Measurements from ENCODE around the gene PSMG4. TPM values are rescaled to one million over a fixed set of nuclear protein-coding genes. Genes with fewer than 3 reads are reported as not detected.

The PSMG4 gene
- total RNA-seq, 1 experiment from 2014 or later: 36.9 TPM

DNA sequence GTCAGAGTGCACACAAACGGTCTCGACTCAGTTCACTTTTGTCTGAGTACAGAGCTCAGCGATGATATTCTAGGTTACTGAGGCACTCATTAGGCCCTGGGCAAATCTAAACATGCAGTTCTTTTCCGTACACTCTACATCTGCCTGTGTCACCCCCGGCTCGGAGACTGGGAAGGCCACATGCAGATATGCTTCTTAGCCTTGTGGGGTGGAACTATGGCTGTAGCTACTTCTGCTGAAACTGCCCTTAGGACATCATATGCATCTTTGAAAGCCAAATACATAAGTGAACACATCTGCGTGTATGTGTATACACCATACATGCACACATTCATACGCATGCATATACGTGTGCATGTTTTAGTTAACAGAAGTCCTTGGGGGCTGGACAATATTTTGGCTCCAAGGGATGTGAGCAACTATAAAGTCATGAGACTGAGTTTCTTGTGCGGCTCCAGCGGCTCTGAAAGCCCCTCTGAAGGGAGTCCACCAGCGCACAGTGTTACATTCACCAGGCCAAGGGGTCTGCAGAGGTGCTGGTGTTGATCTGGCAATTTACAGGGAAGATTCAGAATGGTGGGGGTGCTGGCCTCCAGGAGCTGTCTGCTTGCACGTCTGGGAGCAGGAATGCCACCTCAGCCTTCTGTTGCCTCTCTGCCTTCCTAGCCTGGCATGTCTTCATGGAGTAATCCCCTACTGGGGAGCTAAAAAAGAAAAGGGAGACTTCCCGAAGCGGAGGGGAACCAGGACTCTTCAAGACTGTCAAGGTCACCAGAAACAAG, 31.6 kb downstream of the PSMG4 start:
- Histone ChIP-seq H3K4me3 (no peak overlapping the region), H3K27me3 (no peaks in the 10 kb centered on the region), H3K36me3 (no peaks in the 10 kb centered on the region), H3K9me3 (no peaks in the 10 kb centered on the region)
- DNase-seq: no peak

- no peaks in the 10 kb centered on the region for H3K36me3 ChIP-seq
- no peaks in the 10 kb centered on the region for H3K27me3 ChIP-seq
- H3K4me3 ChIP-seq: no peak overlapping the region
- DNase-seq: no peak
- no peaks in the 10 kb centered on the region for H3K9me3 ChIP-seq
Measured at GRCh38 chr6:3290931-3291211, 32.1 kb downstream of the PSMG4 start.

DNA sequence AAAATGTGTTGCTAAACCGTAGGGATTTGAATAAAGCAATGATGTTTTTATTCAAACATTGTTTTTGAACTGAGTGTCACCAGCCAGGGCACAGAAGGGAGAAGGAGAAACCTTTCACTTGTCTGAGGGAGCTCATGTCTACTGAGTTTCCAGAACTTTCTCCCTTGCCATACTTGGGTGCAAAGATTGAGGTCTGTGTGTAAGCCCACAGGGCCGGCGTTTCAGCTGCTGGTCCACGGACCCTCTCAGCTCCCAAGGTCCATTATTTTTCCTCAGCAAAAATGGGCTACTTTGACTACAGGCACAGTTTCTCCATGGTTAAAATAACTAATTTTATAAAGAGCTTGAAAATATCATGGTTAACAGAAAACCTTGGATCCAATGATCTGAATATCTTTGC, 32.6 kb downstream of the PSMG4 start:
- no peaks in the 10 kb centered on the region for H3K9me3 ChIP-seq
- no peak for DNase-seq
- no peak overlapping the region for H3K4me3 ChIP-seq
- H3K36me3 ChIP-seq: no peaks in the 10 kb centered on the region
- H3K27me3 ChIP-seq: no peaks in the 10 kb centered on the region

DNA sequence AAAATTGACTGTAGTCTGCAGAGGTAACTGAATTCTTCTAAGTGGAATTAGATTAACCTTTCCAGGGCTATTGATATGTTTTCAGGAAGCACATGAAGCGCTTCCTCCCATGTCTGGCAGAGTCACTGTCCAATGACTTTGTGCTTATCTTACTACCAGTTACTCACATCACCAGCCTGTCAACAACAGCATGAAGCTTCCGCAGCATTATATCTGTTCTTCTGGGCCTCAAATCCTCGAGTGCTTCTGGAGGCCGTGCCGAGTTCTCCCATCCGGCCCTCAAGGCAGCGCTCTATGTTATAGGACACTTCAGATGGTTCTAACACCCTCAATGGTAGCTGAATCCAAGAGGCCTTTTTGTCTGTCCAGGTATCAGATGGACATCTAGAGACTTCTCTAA, 33.2 kb downstream of the PSMG4 start:
- Histone ChIP-seq H3K27me3 (no peaks in the 10 kb centered on the region), H3K4me3 (no peak overlapping the region), H3K36me3 (no peaks in the 10 kb centered on the region), H3K9me3 (no peaks in the 10 kb centered on the region)
- DNase-seq: no peak

DNA sequence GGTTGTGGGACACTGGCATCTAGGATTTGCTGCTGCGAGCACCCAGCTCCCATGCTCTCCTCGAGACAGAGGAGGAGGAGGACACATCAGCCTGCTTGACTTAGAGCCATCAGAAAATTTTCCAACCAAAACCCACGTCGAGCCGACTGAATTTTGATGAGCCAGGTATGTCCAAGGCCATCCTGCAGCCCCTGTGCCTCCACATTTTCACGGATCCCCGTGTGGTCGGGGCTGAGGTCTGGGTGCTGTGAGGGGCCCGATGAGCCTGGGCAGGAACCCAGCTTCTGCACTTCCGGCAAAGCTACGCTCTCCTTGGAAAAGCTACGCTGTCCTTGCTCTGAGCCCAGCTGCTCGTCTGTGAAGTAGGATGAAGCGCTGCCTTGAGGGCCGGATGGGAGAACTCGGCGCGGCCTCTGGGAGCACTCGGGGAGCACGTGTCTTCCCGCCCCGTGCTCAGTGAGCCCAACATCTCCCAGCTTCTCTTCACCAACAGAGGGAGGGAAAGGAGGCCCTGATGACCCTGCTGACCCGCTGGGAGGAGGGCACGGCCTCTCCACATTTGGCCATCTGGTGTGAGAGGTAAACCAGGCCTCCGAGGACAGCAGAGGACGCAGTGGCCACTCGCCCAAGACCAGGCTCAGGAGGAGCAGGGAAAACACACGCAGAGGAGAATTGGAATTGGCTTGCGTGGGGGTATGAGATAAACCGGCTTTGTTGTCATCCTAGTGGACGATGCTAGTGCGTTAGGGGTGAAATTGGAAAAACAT, 33.9 kb downstream of the PSMG4 start:
- no peak for DNase-seq
- no peaks in the 10 kb centered on the region for H3K27me3 ChIP-seq
- H3K4me3 ChIP-seq: no peak overlapping the region
- H3K36me3 ChIP-seq: no peaks in the 10 kb centered on the region
- no peaks in the 10 kb centered on the region for H3K9me3 ChIP-seq

DNA sequence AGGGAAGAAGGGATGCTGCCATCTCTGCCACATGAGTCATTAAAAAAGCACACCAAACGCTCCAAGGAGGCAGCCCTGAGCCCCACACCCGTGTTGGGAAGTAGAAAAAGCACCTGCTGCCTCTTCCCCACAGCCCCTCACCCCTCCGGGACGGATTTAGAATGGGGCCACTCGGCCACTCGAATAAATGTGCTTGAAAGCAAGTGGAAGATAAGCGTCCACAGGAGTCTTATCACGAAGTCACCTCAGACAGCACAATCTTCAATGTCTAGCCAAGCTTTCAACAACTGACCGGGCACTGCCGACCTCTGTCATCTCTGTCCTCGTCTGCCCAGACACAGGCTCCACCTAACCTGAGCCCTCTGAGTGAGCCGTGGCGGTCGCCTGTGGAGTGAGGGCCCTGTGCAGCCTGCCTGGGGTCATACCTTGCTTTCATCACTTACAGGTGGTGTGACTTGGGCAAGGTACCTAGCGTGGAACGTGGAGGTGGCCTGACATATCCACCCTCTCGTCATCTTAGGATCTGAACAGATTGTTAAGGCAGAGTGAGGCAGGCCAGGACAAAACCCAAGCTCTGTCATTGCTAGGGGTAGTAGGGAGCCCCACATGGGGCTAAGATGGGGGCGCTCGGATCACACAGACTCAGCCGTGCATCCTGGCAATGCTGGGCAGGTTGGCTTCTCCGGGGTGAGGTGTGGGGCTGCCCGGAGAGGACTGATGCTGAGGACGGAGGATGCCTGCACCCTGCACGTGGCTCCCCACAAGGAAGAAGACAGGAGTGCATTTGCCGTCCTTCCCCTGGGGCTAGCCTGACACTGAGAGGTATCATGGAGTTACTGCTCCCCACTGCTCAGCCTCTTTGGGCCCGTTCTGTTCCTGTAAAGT, 34.8 kb downstream of the PSMG4 start:
- no peak overlapping the region for H3K4me3 ChIP-seq
- H3K9me3 ChIP-seq: no peaks in the 10 kb centered on the region
- DNase-seq: no peak
- no peaks in the 10 kb centered on the region for H3K36me3 ChIP-seq
- H3K27me3 ChIP-seq: no peaks in the 10 kb centered on the region

- Histone ChIP-seq H3K36me3 (no peaks in the 10 kb centered on the region), H3K4me3 (no peak overlapping the region), H3K27me3 (no peaks in the 10 kb centered on the region), H3K9me3 (no peaks in the 10 kb centered on the region)
- DNase-seq: no peak
Measured at GRCh38 chr6:3294396-3294795, 35.6 kb downstream of the PSMG4 start.

DNA sequence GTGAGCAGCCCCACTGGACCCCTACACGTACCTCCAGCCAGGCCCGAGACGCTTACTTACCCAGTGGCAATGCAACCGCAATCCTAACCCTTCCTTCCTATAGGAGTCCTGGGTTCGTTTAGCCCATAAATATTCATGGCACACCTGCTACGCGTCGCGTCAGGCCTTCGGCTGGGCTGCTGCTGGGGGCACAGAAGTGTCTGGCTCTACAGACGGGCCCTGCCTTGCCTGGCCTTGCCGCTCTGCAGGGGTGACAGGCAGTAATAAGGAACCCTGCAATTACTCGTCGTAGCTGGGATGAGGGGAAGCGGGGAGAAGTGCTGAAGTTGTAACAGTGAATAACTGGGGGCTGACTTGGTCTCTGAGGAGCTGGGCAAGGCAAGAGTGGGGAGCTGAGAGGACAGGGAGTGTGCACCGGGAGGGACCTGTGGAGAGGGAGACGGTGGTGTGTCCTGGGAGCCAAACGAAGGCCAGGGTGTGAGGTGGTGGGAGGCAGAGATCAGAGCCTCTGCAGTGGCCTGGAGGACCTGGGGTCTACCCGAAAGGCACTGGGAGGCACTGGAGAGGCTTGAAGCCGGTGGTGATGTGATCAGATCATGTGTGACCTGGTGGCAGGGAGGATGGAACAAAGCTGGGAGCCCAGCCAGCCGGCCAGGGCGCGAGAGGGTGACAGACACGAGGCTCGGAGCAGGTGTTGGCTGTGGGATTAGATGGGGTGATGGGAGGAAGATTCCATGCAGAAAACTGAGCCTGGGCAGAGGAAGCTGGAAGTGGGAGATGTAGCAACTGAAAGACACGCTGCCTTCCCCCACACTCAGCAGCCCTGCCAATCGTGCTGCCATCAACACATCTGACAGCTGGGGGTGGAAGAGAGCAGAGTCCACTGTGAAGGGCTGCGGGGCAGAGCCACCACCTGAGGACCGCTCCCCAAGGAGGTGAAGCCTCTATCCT, 36.4 kb downstream of the PSMG4 start:
- H3K36me3 ChIP-seq: no peaks in the 10 kb centered on the region
- DNase-seq: no peak
- no peaks in the 10 kb centered on the region for H3K27me3 ChIP-seq
- H3K9me3 ChIP-seq: no peaks in the 10 kb centered on the region
- H3K4me3 ChIP-seq: no peak overlapping the region

DNA sequence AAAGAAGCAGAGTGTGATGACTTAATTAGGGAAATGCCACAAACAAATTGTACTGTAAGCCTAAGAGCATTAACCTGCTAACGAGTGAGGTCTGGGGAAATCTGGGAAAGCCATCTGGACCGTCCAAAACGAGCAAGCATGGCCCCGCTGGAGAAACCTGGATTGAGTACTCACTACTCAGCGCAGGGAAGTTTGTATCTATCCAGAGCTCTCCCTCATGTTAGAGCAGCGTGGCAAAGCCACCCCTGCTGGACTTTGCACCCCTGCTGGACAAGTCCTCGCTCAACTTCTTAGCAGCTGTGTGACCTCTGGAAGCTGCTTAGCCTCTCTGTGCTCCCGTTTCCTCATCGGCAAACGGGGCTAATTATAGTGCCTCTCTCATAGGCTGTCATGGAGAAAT, 37.3 kb downstream of the PSMG4 start:
- DNase-seq: no peak
- Histone ChIP-seq H3K4me3 (no peak overlapping the region), H3K36me3 (no peaks in the 10 kb centered on the region), H3K9me3 (no peaks in the 10 kb centered on the region), H3K27me3 (no peaks in the 10 kb centered on the region)

DNA sequence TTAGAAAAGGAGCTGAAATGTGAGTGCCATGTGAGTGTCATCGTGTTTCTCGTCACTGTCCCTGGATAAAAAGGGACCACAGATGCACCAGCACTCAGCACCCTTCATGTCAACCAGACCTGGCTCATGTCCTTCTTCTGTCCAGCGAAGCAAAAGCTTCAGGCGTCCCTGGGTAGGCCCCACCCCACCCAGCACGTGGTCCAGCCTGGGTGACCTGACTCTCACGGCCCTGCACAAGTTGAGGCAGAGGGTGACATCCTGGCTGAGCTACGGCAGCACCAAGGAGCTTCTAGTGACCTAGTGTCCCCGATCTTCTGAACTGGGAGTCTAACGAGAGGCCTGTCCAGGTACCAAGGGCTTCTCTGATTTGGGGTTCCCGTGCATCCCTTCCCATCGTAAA, 37.8 kb downstream of the PSMG4 start:
- no peak for DNase-seq
- Histone ChIP-seq H3K4me3 (no peak overlapping the region), H3K9me3 (no peaks in the 10 kb centered on the region), H3K27me3 (no peaks in the 10 kb centered on the region), H3K36me3 (no peaks in the 10 kb centered on the region)

DNA sequence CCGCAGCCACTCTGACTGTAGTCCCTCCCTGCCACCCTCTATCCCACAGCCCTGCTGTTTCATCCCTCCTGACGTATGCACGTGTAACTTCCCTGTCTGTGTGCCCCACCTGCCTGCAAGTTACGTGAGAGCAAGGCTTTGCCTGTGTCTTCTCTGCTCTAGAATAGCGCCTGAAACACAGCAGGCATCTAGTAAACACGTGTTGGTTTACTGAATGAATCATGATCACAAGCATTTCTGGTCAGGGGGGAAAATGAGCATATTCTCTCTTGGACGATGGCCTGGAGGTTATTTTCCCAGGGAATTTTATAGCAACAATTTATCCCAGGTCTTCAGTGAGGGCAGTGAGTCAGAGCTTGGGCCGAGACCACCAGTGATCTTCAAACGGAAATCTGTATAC, 38.3 kb downstream of the PSMG4 start:
- peak; percentile 41 for DNase-seq
- Histone ChIP-seq H3K9me3 (no peaks in the 10 kb centered on the region), H3K27me3 (no peaks in the 10 kb centered on the region), H3K36me3 (no peaks in the 10 kb centered on the region), H3K4me3 (no peak overlapping the region)

GRCh38 chr6:3297909-3298308, 39.2 kb downstream of the PSMG4 start:
- Histone ChIP-seq H3K36me3 (no peaks in the 10 kb centered on the region), H3K9me3 (no peaks in the 10 kb centered on the region; the same call in 1 of the 2 replicates), H3K27me3 (no peaks in the 10 kb centered on the region), H3K4me3 (no peak overlapping the region)
- no peak for DNase-seq

GRCh38 chr6:3299221-3299620, 40.5 kb downstream of the PSMG4 start:
- no peaks in the 10 kb centered on the region for H3K36me3 ChIP-seq
- H3K4me3 ChIP-seq: no peak overlapping the region
- H3K27me3 ChIP-seq: no peaks in the 10 kb centered on the region
- DNase-seq: no peak
- H3K9me3 ChIP-seq: no peaks in the 10 kb centered on the region; the same call in 1 of the 2 replicates

DNA sequence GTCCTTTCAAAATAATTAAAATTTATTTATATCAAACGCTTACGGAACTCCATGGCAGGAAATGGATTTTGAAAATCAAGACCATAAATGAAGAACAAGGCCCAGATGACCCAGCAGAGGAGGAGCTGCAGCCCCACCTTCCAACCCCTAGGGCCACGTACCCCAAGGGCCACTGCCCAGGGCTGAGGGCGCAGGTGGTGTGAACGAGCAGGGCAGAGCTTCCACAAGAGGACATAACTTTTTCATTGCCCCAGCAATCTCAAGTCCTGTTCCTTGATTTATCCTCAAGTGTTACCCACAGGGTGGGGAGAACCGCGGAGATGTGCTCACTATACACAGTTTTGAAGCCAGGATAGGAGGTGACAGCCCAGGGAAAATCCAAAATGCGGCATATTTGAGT, 42.8 kb downstream of the PSMG4 start:
- Histone ChIP-seq H3K4me3 (no peak overlapping the region), H3K36me3 (no peaks in the 10 kb centered on the region), H3K9me3 (no peaks in the 10 kb centered on the region; the same call in 1 of the 2 replicates), H3K27me3 (no peaks in the 10 kb centered on the region)
- no peak for DNase-seq

- Histone ChIP-seq H3K36me3 (no peaks in the 10 kb centered on the region), H3K9me3 (no peaks in the 10 kb centered on the region; the same call in 1 of the 2 replicates), H3K4me3 (no peak overlapping the region), H3K27me3 (no peaks in the 10 kb centered on the region)
- no peak for DNase-seq
Measured at GRCh38 chr6:3303795-3304411, 45.2 kb downstream of the PSMG4 start.

Measured in MG63 (cell line).